Large intestine (tissue), 3 donors: ENCODE measurements around the gene SMC5. TPM values are rescaled to one million over a fixed set of nuclear protein-coding genes. Genes with fewer than 3 reads are reported as not detected.

Experiments
- DNase-seq, 2 donors: peaks; one replicate each; pipeline versions ENCODE4 v3.0.0 to v3.0.0-alpha.2; 2013
- H3K27ac ChIP-seq: one replicate; pipeline ENCODE4 v1.5.1; 2013; ENCODE audit warnings: low read length
- H3K27me3 ChIP-seq: 2 replicates; pipeline ENCODE4 v1.6.1; 2013; ENCODE audit warnings: low read length; ENCODE audit not compliant: control insufficient read depth, insufficient read depth
- H3K36me3 ChIP-seq: 2 replicates; pipeline ENCODE4 v1.6.1; 2013; ENCODE audit warnings: low read length; ENCODE audit not compliant: control insufficient read depth, insufficient read depth
- H3K4me1 ChIP-seq: one replicate; pipeline ENCODE4 v1.6.1; 2013; ENCODE audit warnings: low read length; ENCODE audit not compliant: control insufficient read depth, insufficient read depth
- H3K4me3 ChIP-seq: one replicate; pipeline ENCODE4 v1.5.1; 2013; ENCODE audit warnings: low read length
- H3K9me3 ChIP-seq: one replicate; pipeline ENCODE4 v1.6.1; 2013; ENCODE audit warnings: mild to moderate bottlenecking, low read depth, low read length, moderate library complexity; ENCODE audit not compliant: control insufficient read depth
- WGBS: methylation state at CpG from one replicate; pipeline ENCODE4 v1.1.5; 2013; ENCODE audit warnings: low lambda C conversion rate; ENCODE audit not compliant: insufficient coverage; 5-methylcytosine and 5-hydroxymethylcytosine counted together
- polyA plus RNA-seq: library from polyadenylated mRNA; unstranded; fragments of 120-200 nt; gene quantifications from one replicate; pipeline ENCODE4 v1.2.1, GENCODE V29; 2013

SMC5 gene
- polyA plus RNA-seq, 1 donor, result 37.8 TPM

GRCh38 chr9:70352356-70352755, 93.6 kb downstream of the SMC5 start:
- H3K4me3 ChIP-seq, result no peak overlapping the region
- 67% methylated on average over 1 of the region's 1 CpG for WGBS
- peaks cover 30% of the 10 kb centered on the region for H3K36me3 ChIP-seq
- H3K4me1 ChIP-seq, result no peaks in the 10 kb centered on the region
- no peak overlapping the region for H3K27ac ChIP-seq
- no peaks in the 10 kb centered on the region for H3K27me3 ChIP-seq
- no peaks in the 10 kb centered on the region for H3K9me3 ChIP-seq
- DNase-seq, result no peak

GRCh38 chr9:70352802-70353201, 94.0 kb downstream of the SMC5 start:
- DNase-seq, result no peak
- Histone ChIP-seq H3K4me1 (no peaks in the 10 kb centered on the region), H3K36me3 (peaks cover 31% of the 10 kb centered on the region), H3K27ac (no peak overlapping the region), H3K9me3 (no peaks in the 10 kb centered on the region), H3K27me3 (no peaks in the 10 kb centered on the region), H3K4me3 (no peak overlapping the region)

GRCh38 chr9:70355801-70356200, 97.0 kb downstream of the SMC5 start:
- Histone ChIP-seq H3K4me1 (no peaks in the 10 kb centered on the region), H3K4me3 (no peak overlapping the region), H3K9me3 (no peaks in the 10 kb centered on the region), H3K27ac (no peak overlapping the region), H3K36me3 (peaks cover 10% of the 10 kb centered on the region), H3K27me3 (no peaks in the 10 kb centered on the region)
- DNase-seq, result no peak
- WGBS, result 83% methylated on average over 1 of the region's 3 CpGs

- Histone ChIP-seq H3K27me3 (no peaks in the 10 kb centered on the region), H3K4me3 (no peak overlapping the region), H3K4me1 (no peaks in the 10 kb centered on the region), H3K27ac (no peak overlapping the region), H3K36me3 (no peaks in the 10 kb centered on the region), H3K9me3 (no peaks in the 10 kb centered on the region)
- 89% methylated on average over 3 of the region's 7 CpGs for WGBS
- no peak for DNase-seq
These were observed 104.2 kb downstream of the SMC5 start for GRCh38 chr9:70362952-70363351.

GRCh38 chr9:70363760-70364159, 105.0 kb downstream of the SMC5 start:
- H3K9me3 ChIP-seq, result no peaks in the 10 kb centered on the region
- H3K27me3 ChIP-seq, result no peaks in the 10 kb centered on the region
- H3K4me1 ChIP-seq, result no peaks in the 10 kb centered on the region
- no peak overlapping the region for H3K4me3 ChIP-seq
- no peak for DNase-seq
- WGBS, result 100% methylated on average over 2 of the region's 7 CpGs
- no peaks in the 10 kb centered on the region for H3K36me3 ChIP-seq
- no peak overlapping the region for H3K27ac ChIP-seq

GRCh38 chr9:70367305-70367930, 108.6 kb downstream of the SMC5 start:
- DNase-seq, result no peak
- no peaks in the 10 kb centered on the region for H3K36me3 ChIP-seq
- no peak overlapping the region for H3K4me3 ChIP-seq
- no peaks in the 10 kb centered on the region for H3K9me3 ChIP-seq
- no peak overlapping the region for H3K27ac ChIP-seq
- WGBS, result 100% methylated on average over 1 of the region's 6 CpGs
- no peaks in the 10 kb centered on the region for H3K27me3 ChIP-seq
- no peaks in the 10 kb centered on the region for H3K4me1 ChIP-seq

- H3K9me3 ChIP-seq, result no peaks in the 10 kb centered on the region
- WGBS, result no CpG with 5 or more reads among the region's 17 CpGs
- H3K4me1 ChIP-seq, result no peaks in the 10 kb centered on the region
- no peak overlapping the region for H3K27ac ChIP-seq
- no peak for DNase-seq
- no peaks in the 10 kb centered on the region for H3K36me3 ChIP-seq
- no peak overlapping the region for H3K4me3 ChIP-seq
- H3K27me3 ChIP-seq, result no peaks in the 10 kb centered on the region
These were observed 116.3 kb downstream of the SMC5 start for GRCh38 chr9:70374962-70375618.

- no peak overlapping the region for H3K27ac ChIP-seq
- no peak overlapping the region for H3K4me3 ChIP-seq
- no peaks in the 10 kb centered on the region for H3K9me3 ChIP-seq
- DNase-seq, result no peak
- no peaks in the 10 kb centered on the region for H3K36me3 ChIP-seq
- H3K4me1 ChIP-seq, result no peaks in the 10 kb centered on the region
- 93% methylated on average over 4 of the region's 6 CpGs for WGBS
- H3K27me3 ChIP-seq, result peaks cover 5% of the 10 kb centered on the region
These were observed 123.4 kb downstream of the SMC5 start for GRCh38 chr9:70382046-70382708.

GRCh38 chr9:70382709-70383605, 124.2 kb downstream of the SMC5 start:
- Histone ChIP-seq H3K36me3 (no peaks in the 10 kb centered on the region), H3K27ac (no peak overlapping the region), H3K4me1 (no peaks in the 10 kb centered on the region), H3K4me3 (no peak overlapping the region), H3K9me3 (no peaks in the 10 kb centered on the region), H3K27me3 (peaks cover 10% of the 10 kb centered on the region)
- no peak for DNase-seq
- WGBS, result 47% methylated on average over 6 of the region's 9 CpGs

GRCh38 chr9:70385426-70385825, 126.6 kb downstream of the SMC5 start:
- Histone ChIP-seq H3K4me1 (no peaks in the 10 kb centered on the region), H3K4me3 (no peak overlapping the region), H3K27me3 (peaks cover 13% of the 10 kb centered on the region), H3K9me3 (no peaks in the 10 kb centered on the region), H3K27ac (no peak overlapping the region), H3K36me3 (no peaks in the 10 kb centered on the region)
- no CpG with 5 or more reads among the region's 3 CpGs for WGBS
- DNase-seq, result no peak
